NB4 (cell line): ENCODE measurements around the gene PCNX3.
"Not testable (repeated sequence)": the region's sequence is repeated elsewhere in the genome, so short reads cannot be mapped to it uniquely, and the experiment has no call there.

Experiments used
- DNase-seq: peaks from one replicate; pipeline ENCODE4 v3.0.0; 2010; ENCODE audit warnings: low read depth
- H3K4me3 ChIP-seq: one replicate; pipeline ENCODE4 v1.5.1; 2011; ENCODE audit warnings: mild to moderate bottlenecking, low read depth, low read length, moderate library complexity
- MYC ChIP-seq: IDR thresholded peaks from 2 replicates; pipeline ENCODE4 v1.6.1; 2011; ENCODE audit warnings: low read depth, low read length
- POLR2A ChIP-seq: IDR thresholded peaks from 2 replicates; pipeline ENCODE4 v1.6.1; 2011; ENCODE audit warnings: mild to moderate bottlenecking; ENCODE audit not compliant: insufficient read length; ENCODE audit errors: extremely low read depth
- TF ChIP-seq, protein P1 (sequence below): IDR thresholded peaks from 2 replicates; pipeline ENCODE4 v1.6.1; 2011; ENCODE audit warnings: low read depth, low read length
- TF ChIP-seq, protein P2 (sequence below): IDR thresholded peaks from one replicate; pipeline ENCODE4 v1.5.1; 2012; ENCODE audit warnings: low read depth, low read length

The PCNX3 gene

DNA sequence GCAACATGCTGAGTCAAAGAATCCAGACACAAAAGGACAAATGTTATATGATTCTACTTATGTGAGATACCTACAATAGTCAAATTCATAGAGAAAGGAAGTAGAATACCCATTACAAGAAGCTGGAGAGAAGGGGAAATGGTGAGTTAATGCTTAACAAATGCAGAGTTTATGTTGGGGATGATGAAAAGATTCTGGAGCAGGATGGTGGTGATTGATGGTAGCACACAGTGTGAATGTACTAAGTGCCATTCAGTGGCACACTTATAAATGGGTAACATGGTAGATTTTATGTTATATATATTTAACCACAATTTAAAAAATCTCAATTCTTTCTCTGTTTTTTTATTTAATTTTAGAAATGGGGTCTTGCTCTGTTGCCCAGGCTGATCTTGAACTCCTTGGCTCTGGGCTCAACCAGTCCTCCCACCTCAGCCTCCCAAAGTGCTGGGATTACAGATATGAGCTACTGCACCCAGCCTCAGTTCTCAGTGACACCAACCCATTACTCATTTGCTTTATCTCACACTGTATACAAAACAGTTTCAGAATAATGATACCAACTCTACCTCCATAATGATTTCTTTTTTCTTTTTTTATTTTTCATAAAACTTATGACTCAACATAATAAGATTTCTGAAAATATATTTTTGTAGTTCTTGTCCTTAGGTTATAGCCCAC lies 56.7 kb downstream of the PCNX3 start:
- no peak for DNase-seq
- TF ChIP-seq, protein P1, sequence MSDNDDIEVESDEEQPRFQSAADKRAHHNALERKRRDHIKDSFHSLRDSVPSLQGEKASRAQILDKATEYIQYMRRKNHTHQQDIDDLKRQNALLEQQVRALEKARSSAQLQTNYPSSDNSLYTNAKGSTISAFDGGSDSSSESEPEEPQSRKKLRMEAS, result no peak
- TF ChIP-seq POLR2A (no peak), MYC (no peak)
- TF ChIP-seq, protein P2, sequence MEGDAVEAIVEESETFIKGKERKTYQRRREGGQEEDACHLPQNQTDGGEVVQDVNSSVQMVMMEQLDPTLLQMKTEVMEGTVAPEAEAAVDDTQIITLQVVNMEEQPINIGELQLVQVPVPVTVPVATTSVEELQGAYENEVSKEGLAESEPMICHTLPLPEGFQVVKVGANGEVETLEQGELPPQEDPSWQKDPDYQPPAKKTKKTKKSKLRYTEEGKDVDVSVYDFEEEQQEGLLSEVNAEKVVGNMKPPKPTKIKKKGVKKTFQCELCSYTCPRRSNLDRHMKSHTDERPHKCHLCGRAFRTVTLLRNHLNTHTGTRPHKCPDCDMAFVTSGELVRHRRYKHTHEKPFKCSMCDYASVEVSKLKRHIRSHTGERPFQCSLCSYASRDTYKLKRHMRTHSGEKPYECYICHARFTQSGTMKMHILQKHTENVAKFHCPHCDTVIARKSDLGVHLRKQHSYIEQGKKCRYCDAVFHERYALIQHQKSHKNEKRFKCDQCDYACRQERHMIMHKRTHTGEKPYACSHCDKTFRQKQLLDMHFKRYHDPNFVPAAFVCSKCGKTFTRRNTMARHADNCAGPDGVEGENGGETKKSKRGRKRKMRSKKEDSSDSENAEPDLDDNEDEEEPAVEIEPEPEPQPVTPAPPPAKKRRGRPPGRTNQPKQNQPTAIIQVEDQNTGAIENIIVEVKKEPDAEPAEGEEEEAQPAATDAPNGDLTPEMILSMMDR, result no peak
- H3K4me3 ChIP-seq, result no peak overlapping the region

DNA sequence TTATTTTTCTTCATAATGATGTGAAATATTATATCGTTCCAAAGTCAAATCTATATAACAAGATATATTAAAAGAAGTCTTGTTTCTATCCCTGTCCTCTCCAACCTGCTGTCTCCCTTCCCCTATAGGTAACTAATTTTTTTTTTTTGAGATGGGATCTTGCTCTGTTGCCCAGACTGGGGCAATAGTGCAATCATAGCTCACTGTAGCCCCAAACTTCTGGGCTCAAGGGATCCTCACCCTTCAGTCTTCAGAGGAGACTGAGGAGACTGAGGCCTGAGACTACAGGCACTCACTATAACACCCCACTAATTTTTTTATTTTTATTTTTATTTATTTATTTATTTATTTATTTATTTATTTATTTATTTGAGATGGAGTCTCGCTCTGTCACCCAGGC lies 57.4 kb downstream of the PCNX3 start:
- H3K4me3 ChIP-seq, result no peak overlapping the region
- DNase-seq, result no peak
- TF ChIP-seq, protein P1, result no peak
- TF ChIP-seq MYC (no peak), POLR2A (no peak)
- TF ChIP-seq, protein P2, result no peak

DNA sequence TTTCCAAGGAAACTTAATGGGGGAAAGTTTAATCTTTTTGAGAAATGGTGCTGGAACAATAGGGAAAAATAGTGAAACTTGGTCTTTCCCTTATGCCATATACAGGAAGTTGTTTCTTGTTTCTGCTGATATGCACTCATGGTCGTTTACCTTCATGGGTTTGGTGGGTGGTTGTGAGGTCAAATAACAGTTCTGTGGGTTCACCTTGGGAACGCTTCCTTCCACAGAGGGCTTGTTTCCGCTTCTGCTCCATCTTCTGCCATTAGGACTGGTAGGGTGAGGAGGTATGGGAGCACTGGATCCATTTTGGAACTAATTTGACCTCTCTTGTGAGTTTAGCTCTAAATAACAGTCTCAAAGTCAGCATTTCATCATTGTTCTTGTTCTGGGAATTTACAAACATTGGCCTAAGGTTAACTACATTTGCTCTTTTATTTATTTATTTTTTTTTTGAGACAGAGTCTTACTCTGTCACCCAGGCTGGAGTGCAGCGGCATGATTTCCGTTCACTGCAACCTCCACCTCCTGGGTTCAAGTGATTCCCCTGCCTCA lies 64.7 kb downstream of the PCNX3 start:
- DNase-seq, result no peak
- H3K4me3 ChIP-seq, result no peak overlapping the region
- TF ChIP-seq, protein P1, result no peak
- TF ChIP-seq, protein P2, result no peak
- TF ChIP-seq POLR2A (no peak), MYC (no peak)

DNA sequence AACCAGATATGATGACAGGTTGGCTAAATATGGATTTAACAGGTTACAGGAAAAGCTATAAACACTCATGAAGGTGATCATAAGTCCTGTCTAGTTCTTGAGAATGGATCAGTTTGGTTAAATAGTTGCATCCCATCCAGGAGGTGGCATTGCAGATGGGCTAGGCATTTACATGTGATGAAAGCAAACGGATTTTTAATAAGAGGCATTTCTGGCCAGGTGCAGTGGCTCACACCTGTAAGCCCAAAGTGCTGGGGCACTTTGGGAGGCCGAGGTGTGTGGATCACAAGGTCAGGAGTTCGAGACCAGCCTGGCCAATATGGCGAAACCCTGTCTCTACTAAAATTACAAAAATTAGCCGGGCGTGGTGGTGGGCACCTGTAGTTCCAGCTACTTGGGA lies 67.9 kb downstream of the PCNX3 start:
- DNase-seq, H3K4me3 ChIP-seq: not testable (repeated sequence)

DNA sequence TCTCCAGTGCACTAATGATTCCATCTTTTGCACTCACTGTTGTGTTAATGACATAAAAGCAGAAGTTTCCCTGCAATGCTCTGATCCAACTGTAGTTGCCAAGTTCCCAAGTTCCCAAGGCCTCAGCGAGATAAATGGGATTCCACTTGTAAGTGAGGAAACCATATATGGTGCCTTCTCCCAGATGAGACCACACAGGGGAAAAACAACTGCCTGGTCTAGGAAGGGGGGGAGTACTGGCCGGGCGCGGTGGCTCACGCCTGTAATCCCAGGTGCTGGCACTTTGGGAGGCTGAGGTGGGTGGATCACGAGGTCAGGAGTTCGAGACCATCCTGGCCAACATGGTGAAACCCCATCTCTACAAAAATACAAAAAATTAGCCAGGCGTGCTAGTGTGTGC lies 70.4 kb downstream of the PCNX3 start:
- TF ChIP-seq, protein P1, result no peak
- TF ChIP-seq, protein P2, result no peak
- DNase-seq, result no peak
- H3K4me3 ChIP-seq, result no peak overlapping the region
